Ovary (tissue), 9 donors: ENCODE measurements around the gene SOSTDC1. TPM values are rescaled to one million over a fixed set of nuclear protein-coding genes. Genes with fewer than 3 reads are reported as not detected.

Experiments used
- DNase-seq, 5 donors: peaks; one replicate each; pipeline ENCODE4 v3.0.0-alpha.2; 2019 to 2020
- H3K27ac ChIP-seq, 2 donors: fragments of 200-600 bp; one replicate each; pipeline versions ENCODE4 v1.5.1 to v1.8.0; 2019 to 2022
- H3K27me3 ChIP-seq: fragments of 200-600 bp; one replicate; pipeline ENCODE4 v1.8.0; 2022
- H3K36me3 ChIP-seq: fragments of 200-600 bp; sonication (generic); one replicate; pipeline ENCODE4 v1.5.1; 2019
- H3K4me1 ChIP-seq: one replicate; pipeline ENCODE4 v1.8.1; 2013; ENCODE audit warnings: mild to moderate bottlenecking, moderate library complexity; ENCODE audit not compliant: insufficient read depth
- H3K4me3 ChIP-seq: fragments of 200-600 bp; sonication (generic); one replicate; pipeline ENCODE4 v1.5.1; 2017
- H3K9me3 ChIP-seq, 2 donors: fragments of 200-600 bp in 1 of 2; sonication (generic) in 1 of 2; one replicate each; pipeline versions ENCODE4 v1.5.1 to v1.8.1; 2013 to 2019; ENCODE audit warnings: mild to moderate bottlenecking in 1 of 2, moderate library complexity in 1 of 2
- EP300 ChIP-seq: sonication (generic); formaldehyde crosslinking; IDR thresholded peaks from one replicate; pipeline ENCODE4 v1.6.1; 2017; ENCODE audit warnings: antibody characterized with exemption
- POLR2A ChIP-seq: fragments of 450-650 bp; IDR thresholded peaks from one replicate; pipeline ENCODE4 v1.6.1; 2017; ENCODE audit warnings: antibody characterized with exemption, mild to moderate bottlenecking, moderate library complexity
- WGBS, 3 donors: extraction: QIAGEN DNeasy Blood & Tissue Kit in 1 of 3; methylation state at CpG; one replicate each; pipeline versions ENCODE4 v1.1.5 to v1.1.7; 2013 to 2017; 5-methylcytosine and 5-hydroxymethylcytosine counted together
- intact Hi-C, 4 donors: fragments of 100-400 bp; cut with DNase I; formaldehyde crosslinking; loops; one replicate each; pipeline versions ENCODE4 v1.11.0 to v1.15.1; 2022 to 2023
- polyA plus RNA-seq, 2 donors: library from polyadenylated mRNA; stranded (reverse); fragments of 200-250 nt in 1 of 2; fragments of 350-450 nt in 1 of 2; fragmentation: Illumina TruSeq in 1 of 2; extraction: RNeasy Lipid Tissue Mini Kit (QIAGEN cat#74804) in 1 of 2; gene quantifications; one replicate each; pipeline ENCODE4 v1.2.3, GENCODE V29; 2013 to 2014
- total RNA-seq, 7 donors: library from RNA; depleted of rRNA in 2 of 7; stranded (reverse); fragments of >200 nt in 2 of 7; fragmentation: NEBNext Ultra II Directional in 3 of 7; extraction: Animal tissue kit (Norgen Biotek cat#: 25700) in 3 of 7; gene quantifications; one replicate each; pipeline versions ENCODE4 v1.1.0 to v1.2.4, GENCODE V29; 2016 to 2023
- TF ChIP-seq, protein P1 (sequence below), 3 donors: fragments of 450-650 bp in 2 of 3; fragments of 200-600 bp in 1 of 3; IDR thresholded peaks; one replicate each; pipeline versions ENCODE4 v1.5.1 to v1.8.0; 2016 to 2022; ENCODE audit warnings: antibody characterized with exemption in 3 of 3, mild to moderate bottlenecking in 1 of 3
- donor health status: DM: no; HTN: no; CAD: no; lungs with moderate emphysema.
- donor health status: DM: no; HTN: no; CAD: no.
- donor health status: Bipolar disorder and iron deficiency.
- donor health status: DM: yes; HTN: yes; CAD: no.
- donor health status: DM: no; HTN: no; CAD: no.
- donor health status: DM: yes; HTN: yes; CAD: no.

The SOSTDC1 gene
- total and polyA plus RNA-seq, 9 donors = 0.12 to 10.3 (median 0.60) TPM; not detected in 1

- Histone ChIP-seq H3K4me3 (no peak overlapping the region), H3K27ac (peak overlapping the region in 1 of 2 donors; percentile 98), H3K36me3 (no peaks in the 10 kb centered on the region), H3K9me3 (no peaks in the 10 kb centered on the region), H3K4me1 (no peaks in the 10 kb centered on the region), H3K27me3 (no peaks in the 10 kb centered on the region)
- DNase-seq = no peak
- intact Hi-C loops = no loop called here
- WGBS, 3 donors = 64 to 68% (median 68%) methylated on average over 10 of the region's 10 CpGs
- TF ChIP-seq EP300 (no peak), POLR2A (no peak)
- TF ChIP-seq, protein P1, sequence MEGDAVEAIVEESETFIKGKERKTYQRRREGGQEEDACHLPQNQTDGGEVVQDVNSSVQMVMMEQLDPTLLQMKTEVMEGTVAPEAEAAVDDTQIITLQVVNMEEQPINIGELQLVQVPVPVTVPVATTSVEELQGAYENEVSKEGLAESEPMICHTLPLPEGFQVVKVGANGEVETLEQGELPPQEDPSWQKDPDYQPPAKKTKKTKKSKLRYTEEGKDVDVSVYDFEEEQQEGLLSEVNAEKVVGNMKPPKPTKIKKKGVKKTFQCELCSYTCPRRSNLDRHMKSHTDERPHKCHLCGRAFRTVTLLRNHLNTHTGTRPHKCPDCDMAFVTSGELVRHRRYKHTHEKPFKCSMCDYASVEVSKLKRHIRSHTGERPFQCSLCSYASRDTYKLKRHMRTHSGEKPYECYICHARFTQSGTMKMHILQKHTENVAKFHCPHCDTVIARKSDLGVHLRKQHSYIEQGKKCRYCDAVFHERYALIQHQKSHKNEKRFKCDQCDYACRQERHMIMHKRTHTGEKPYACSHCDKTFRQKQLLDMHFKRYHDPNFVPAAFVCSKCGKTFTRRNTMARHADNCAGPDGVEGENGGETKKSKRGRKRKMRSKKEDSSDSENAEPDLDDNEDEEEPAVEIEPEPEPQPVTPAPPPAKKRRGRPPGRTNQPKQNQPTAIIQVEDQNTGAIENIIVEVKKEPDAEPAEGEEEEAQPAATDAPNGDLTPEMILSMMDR (IDR thresholded peaks at IDR 0.05) = no peak
These were observed 45.7 kb downstream of the SOSTDC1 start for GRCh38 chr7:16419859-16420258.

- no peaks in the 10 kb centered on the region for H3K9me3 ChIP-seq
- WGBS, 3 donors = 93 to 100% (median 97%) methylated on average over 1 of the region's 1 CpG
- no peak overlapping the region for H3K27ac ChIP-seq
- no peak overlapping the region for H3K4me3 ChIP-seq
- no peak for DNase-seq
- intact Hi-C loops = no loop called here
- TF ChIP-seq, protein P1 (IDR thresholded peaks at IDR 0.05) = no peak
- no peak for TF ChIP-seq EP300
- no peak for TF ChIP-seq POLR2A
- no peaks in the 10 kb centered on the region for H3K27me3 ChIP-seq
- H3K4me1 ChIP-seq = no peaks in the 10 kb centered on the region
- no peaks in the 10 kb centered on the region for H3K36me3 ChIP-seq
These were observed 46.4 kb downstream of the SOSTDC1 start for GRCh38 chr7:16419126-16419525.

- Histone ChIP-seq H3K9me3 (no peaks in the 10 kb centered on the region), H3K36me3 (no peaks in the 10 kb centered on the region), H3K27ac (no peak overlapping the region), H3K4me3 (no peak overlapping the region), H3K4me1 (no peaks in the 10 kb centered on the region), H3K27me3 (no peaks in the 10 kb centered on the region)
- intact Hi-C loops = no loop called here
- TF ChIP-seq EP300 = no peak
- TF ChIP-seq, protein P1 (IDR thresholded peaks at IDR 0.05) = no peak
- no peak for TF ChIP-seq POLR2A
- WGBS, 3 donors = 48 to 95% (median 53%) methylated on average over 1 of the region's 1 CpG
- DNase-seq = no peak
These were observed 47.6 kb downstream of the SOSTDC1 start for GRCh38 chr7:16417906-16418305.

DNA sequence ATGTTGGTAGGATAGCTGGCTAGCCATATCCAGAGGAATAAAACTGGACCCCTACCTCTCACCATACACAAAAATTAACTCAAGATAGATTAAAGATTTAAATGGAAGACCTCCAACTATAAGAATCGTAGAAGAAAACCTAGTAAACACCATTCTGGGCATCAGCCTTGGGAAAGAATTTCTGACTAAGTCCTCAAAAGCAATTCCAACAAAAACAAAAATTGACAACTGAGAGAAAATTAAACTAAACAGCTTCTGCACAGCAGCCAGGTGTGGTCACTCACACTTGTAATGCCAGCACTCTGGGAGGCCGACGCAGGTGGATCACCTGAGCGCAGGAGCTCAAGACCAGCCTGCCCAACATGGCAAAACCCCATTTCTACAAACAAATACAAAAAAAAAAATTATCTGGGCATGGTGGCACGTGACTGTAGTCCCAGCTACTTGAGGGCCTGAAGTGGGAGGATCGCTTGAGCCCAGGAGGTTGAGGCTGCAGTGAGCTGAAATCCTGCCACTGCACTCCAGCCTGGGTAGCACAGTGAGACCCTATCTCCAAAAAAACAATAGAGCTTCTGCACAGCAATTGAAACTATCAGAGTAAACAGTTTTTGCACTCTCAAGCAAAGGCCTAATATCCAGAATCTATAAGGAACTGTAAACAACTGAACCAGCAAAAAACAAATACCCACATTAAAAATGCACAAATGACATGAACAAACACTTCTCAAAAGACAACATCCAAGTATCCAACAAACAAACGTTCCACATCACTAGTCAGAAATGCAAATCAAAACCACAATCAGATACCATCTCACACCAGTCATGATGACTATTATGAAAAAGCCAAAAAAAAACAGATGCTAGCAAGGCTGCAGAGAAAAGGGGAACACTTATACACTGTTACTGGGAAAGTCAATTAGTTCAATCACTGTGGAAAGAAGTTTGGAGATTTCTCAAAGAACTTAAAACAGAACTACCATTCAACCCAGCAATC lies 49.0 kb downstream of the SOSTDC1 start:
- WGBS, 3 donors = 79 to 87% (median 81%) methylated on average over 7 of the region's 7 CpGs
- Histone ChIP-seq H3K27me3 (no peaks in the 10 kb centered on the region), H3K4me3 (no peak overlapping the region), H3K36me3 (no peaks in the 10 kb centered on the region), H3K27ac (no peak overlapping the region), H3K4me1 (no peaks in the 10 kb centered on the region), H3K9me3 (no peaks in the 10 kb centered on the region)
- no peak for TF ChIP-seq EP300
- TF ChIP-seq, protein P1 (IDR thresholded peaks at IDR 0.05) = no peak
- TF ChIP-seq POLR2A = no peak
- no peak for DNase-seq
- intact Hi-C loops = no loop called here
